ENCODE measurements around the gene SEMA3G.

SEMA3G gene

DNA sequence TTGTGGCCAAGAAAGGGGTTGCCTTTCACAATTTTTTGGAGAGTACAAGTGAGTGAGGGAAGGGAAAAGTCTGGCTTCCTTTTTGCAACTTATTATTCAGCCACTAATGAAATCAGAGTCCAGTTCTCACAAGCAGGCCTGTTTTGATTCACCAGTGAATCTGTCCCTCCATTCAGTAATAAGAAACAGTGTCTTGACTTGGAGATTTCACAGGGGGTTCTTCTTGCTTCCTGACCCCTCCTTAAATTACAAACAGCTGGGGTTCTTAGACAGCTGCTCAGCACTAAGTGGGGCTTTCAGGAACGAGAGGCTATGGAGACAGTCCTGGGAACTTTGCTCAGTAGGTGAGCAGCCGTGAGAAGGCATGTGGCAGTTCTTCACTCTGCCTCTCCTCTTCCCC, 24.5 kb downstream of the SEMA3G start:
- H3K36me3 ChIP-seq (ENCODE audit: insufficient read depth, low read length): peaks cover 6% of the 10 kb centered on the region
- H3K4me1 ChIP-seq (ENCODE audit: insufficient read depth, low read length): no peaks in the 10 kb centered on the region
- H3K9me3 ChIP-seq (ENCODE audit: low read length): no peaks in the 10 kb centered on the region
- no peaks in the 10 kb centered on the region for H3K27me3 ChIP-seq (ENCODE audit: control insufficient read depth in 1 of 2, insufficient read depth in 2 of 2, low read length in 2 of 2)
- no peak overlapping the region for H3K27ac ChIP-seq (ENCODE audit: low read depth, low read length)
- H3K4me3 ChIP-seq (ENCODE audit: low read depth in 1 of 2, low read length in 2 of 2): no peak overlapping the region
- H3K9ac ChIP-seq (ENCODE audit: low read length): no peak overlapping the region

GRCh38 chr3:52415800-52416199, 29.1 kb downstream of the SEMA3G start:
- Histone ChIP-seq H3K36me3 (ENCODE audit: insufficient read depth, low read length) (peaks cover 7% of the 10 kb centered on the region), H3K27me3 (ENCODE audit: control insufficient read depth in 1 of 2, insufficient read depth in 2 of 2, low read length in 2 of 2) (no peaks in the 10 kb centered on the region), H3K4me3 (ENCODE audit: low read depth in 1 of 2, low read length in 2 of 2) (no peak overlapping the region), H3K9me3 (ENCODE audit: low read length) (no peaks in the 10 kb centered on the region), H3K4me1 (ENCODE audit: insufficient read depth, low read length) (peaks cover 22% of the 10 kb centered on the region), H3K27ac (ENCODE audit: low read depth, low read length) (no peak overlapping the region), H3K9ac (ENCODE audit: low read length) (no peak overlapping the region)

DNA sequence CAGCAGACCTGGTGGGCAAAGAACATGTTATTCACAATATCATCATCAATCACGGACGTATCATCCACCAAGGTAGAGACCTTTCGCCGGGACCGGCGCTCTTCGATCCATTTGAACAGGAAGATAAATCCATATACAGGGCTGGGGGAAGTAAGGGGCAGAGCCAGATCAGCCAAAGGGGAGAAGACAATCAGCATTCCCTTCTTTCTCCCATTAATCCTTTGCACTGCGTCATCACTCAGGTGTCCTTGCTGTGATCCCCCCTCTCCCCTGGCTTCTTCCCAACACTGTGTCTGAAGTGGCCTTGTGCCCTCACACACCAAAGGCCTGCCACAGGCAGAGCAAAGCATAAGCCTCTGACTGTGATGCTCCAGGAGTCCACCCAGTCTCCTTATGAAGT, 36.4 kb downstream of the SEMA3G start:
- Histone ChIP-seq H3K9ac (ENCODE audit: low read length) (peak overlapping the region; percentile 94), H3K4me3 (ENCODE audit: low read depth in 1 of 2, low read length in 2 of 2) (peak overlapping the region in 1 of 2 donors; percentile 84)

GRCh38 chr3:52407779-52408178, 37.1 kb downstream of the SEMA3G start:
- Histone ChIP-seq H3K36me3 (ENCODE audit: insufficient read depth, low read length) (peaks cover 61% of the 10 kb centered on the region), H3K27me3 (ENCODE audit: control insufficient read depth in 1 of 2, insufficient read depth in 2 of 2, low read length in 2 of 2) (no peaks in the 10 kb centered on the region), H3K4me1 (ENCODE audit: insufficient read depth, low read length) (peaks cover 36% of the 10 kb centered on the region), H3K27ac (ENCODE audit: low read depth, low read length) (no peak overlapping the region), H3K4me3 (ENCODE audit: low read depth in 1 of 2, low read length in 2 of 2) (no peak overlapping the region), H3K9me3 (ENCODE audit: low read length) (no peaks in the 10 kb centered on the region), H3K9ac (ENCODE audit: low read length) (no peak overlapping the region)

More for the DNA sequence above, 36.4 kb downstream of the SEMA3G start:
- H3K36me3 ChIP-seq (ENCODE audit: insufficient read depth, low read length): peaks cover 54% of the 10 kb centered on the region
- no peaks in the 10 kb centered on the region for H3K9me3 ChIP-seq (ENCODE audit: low read length)
- H3K27ac ChIP-seq (ENCODE audit: low read depth, low read length): no peak overlapping the region
- no peaks in the 10 kb centered on the region for H3K27me3 ChIP-seq (ENCODE audit: control insufficient read depth in 1 of 2, insufficient read depth in 2 of 2, low read length in 2 of 2)
- H3K4me1 ChIP-seq (ENCODE audit: insufficient read depth, low read length): peaks cover 40% of the 10 kb centered on the region

GRCh38 chr3:52406791-52407510, 38.0 kb downstream of the SEMA3G start:
- peaks cover 70% of the 10 kb centered on the region for H3K36me3 ChIP-seq (ENCODE audit: insufficient read depth, low read length)

GRCh38 chr3:52406231-52406661, 38.7 kb downstream of the SEMA3G start:
- H3K27me3 ChIP-seq (ENCODE audit: control insufficient read depth in 1 of 2, insufficient read depth in 2 of 2, low read length in 2 of 2): no peaks in the 10 kb centered on the region
- H3K36me3 ChIP-seq (ENCODE audit: insufficient read depth, low read length): peaks cover 74% of the 10 kb centered on the region
- no peak overlapping the region for H3K9ac ChIP-seq (ENCODE audit: low read length)
- H3K4me3 ChIP-seq (ENCODE audit: low read depth in 1 of 2, low read length in 2 of 2): no peak overlapping the region
- H3K4me1 ChIP-seq (ENCODE audit: insufficient read depth, low read length): peaks cover 21% of the 10 kb centered on the region
- no peak overlapping the region for H3K27ac ChIP-seq (ENCODE audit: low read depth, low read length)
- no peaks in the 10 kb centered on the region for H3K9me3 ChIP-seq (ENCODE audit: low read length)

More at GRCh38 chr3:52406791-52407510, 38.0 kb downstream of the SEMA3G start:
- no peak overlapping the region for H3K4me3 ChIP-seq (ENCODE audit: low read depth in 1 of 2, low read length in 2 of 2)
- peaks cover 28% of the 10 kb centered on the region for H3K4me1 ChIP-seq (ENCODE audit: insufficient read depth, low read length)
- no peaks in the 10 kb centered on the region for H3K27me3 ChIP-seq (ENCODE audit: control insufficient read depth in 1 of 2, insufficient read depth in 2 of 2, low read length in 2 of 2)
- no peak overlapping the region for H3K9ac ChIP-seq (ENCODE audit: low read length)
- no peaks in the 10 kb centered on the region for H3K9me3 ChIP-seq (ENCODE audit: low read length)
- no peak overlapping the region for H3K27ac ChIP-seq (ENCODE audit: low read depth, low read length)

DNA sequence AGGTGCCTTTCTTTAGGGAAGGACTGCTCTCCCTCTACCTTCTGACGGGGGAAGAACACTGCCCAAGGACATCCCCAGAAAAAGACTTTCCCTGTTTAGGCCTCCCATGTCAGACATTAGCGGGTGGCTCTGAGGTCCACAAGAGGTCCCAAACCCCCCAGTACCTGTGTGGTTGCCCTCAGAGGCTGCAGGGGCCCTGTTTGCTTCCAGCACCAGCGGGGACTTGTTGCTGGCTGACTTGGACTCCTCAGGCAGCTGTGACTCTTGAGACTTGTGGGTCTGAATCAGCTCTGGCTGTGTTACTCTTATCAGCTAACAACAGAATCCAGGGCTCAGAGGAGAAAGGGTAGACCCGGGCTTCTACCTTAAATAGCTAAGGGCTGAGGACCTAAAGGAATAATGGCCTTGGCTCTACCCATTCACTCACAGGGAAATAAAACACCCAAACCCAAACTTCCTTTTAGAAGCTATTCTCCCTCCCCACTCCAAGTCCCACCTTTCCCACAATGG, 39.2 kb downstream of the SEMA3G start:
- no peak overlapping the region for H3K9ac ChIP-seq (ENCODE audit: low read length)
- H3K27ac ChIP-seq (ENCODE audit: low read depth, low read length): no peak overlapping the region

GRCh38 chr3:52405066-52405465, 39.8 kb downstream of the SEMA3G start:
- peaks cover 83% of the 10 kb centered on the region for H3K36me3 ChIP-seq (ENCODE audit: insufficient read depth, low read length)
- H3K9me3 ChIP-seq (ENCODE audit: low read length): no peaks in the 10 kb centered on the region
- H3K27me3 ChIP-seq (ENCODE audit: control insufficient read depth in 1 of 2, insufficient read depth in 2 of 2, low read length in 2 of 2): no peaks in the 10 kb centered on the region
- H3K27ac ChIP-seq (ENCODE audit: low read depth, low read length): no peak overlapping the region
- no peak overlapping the region for H3K4me3 ChIP-seq (ENCODE audit: low read depth in 1 of 2, low read length in 2 of 2)
- H3K9ac ChIP-seq (ENCODE audit: low read length): no peak overlapping the region
- H3K4me1 ChIP-seq (ENCODE audit: insufficient read depth, low read length): peaks cover 18% of the 10 kb centered on the region

More for the DNA sequence above, 39.2 kb downstream of the SEMA3G start:
- H3K9me3 ChIP-seq (ENCODE audit: low read length): no peaks in the 10 kb centered on the region
- no peak overlapping the region for H3K4me3 ChIP-seq (ENCODE audit: low read depth in 1 of 2, low read length in 2 of 2)
- H3K36me3 ChIP-seq (ENCODE audit: insufficient read depth, low read length): peaks cover 78% of the 10 kb centered on the region
- no peaks in the 10 kb centered on the region for H3K27me3 ChIP-seq (ENCODE audit: control insufficient read depth in 1 of 2, insufficient read depth in 2 of 2, low read length in 2 of 2)
- peaks cover 18% of the 10 kb centered on the region for H3K4me1 ChIP-seq (ENCODE audit: insufficient read depth, low read length)

- Histone ChIP-seq H3K9ac (ENCODE audit: low read length) (no peak overlapping the region), H3K4me3 (ENCODE audit: low read depth in 1 of 2, low read length in 2 of 2) (no peak overlapping the region), H3K27me3 (ENCODE audit: control insufficient read depth in 1 of 2, insufficient read depth in 2 of 2, low read length in 2 of 2) (no peaks in the 10 kb centered on the region), H3K27ac (ENCODE audit: low read depth, low read length) (no peak overlapping the region), H3K36me3 (ENCODE audit: insufficient read depth, low read length) (peaks cover 83% of the 10 kb centered on the region), H3K9me3 (ENCODE audit: low read length) (no peaks in the 10 kb centered on the region), H3K4me1 (ENCODE audit: insufficient read depth, low read length) (peaks cover 18% of the 10 kb centered on the region)
These were observed 40.5 kb downstream of the SEMA3G start for GRCh38 chr3:52404391-52404790.

DNA sequence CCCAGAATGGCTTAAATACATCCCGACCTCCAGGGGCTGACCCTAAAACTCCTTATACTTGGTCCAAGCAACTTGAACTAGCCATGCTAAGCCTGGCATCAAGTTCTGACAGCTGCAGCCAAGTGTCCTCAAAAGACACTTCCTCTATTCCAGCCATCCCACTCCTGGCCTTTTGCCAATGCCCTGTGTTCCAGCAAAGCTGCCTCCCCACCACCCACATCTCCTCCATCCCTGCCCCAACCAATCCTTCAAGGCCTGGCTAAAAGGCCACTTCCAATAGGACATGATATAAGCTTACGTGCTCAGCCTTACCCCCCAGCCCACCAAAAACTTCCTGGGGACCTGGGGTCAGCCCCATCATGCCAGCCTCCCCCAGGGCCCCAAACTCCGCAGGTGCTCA, 40.9 kb downstream of the SEMA3G start:
- no peaks in the 10 kb centered on the region for H3K9me3 ChIP-seq (ENCODE audit: low read length)
- no peak overlapping the region for H3K9ac ChIP-seq (ENCODE audit: low read length)
- H3K36me3 ChIP-seq (ENCODE audit: insufficient read depth, low read length): peaks cover 83% of the 10 kb centered on the region
- H3K27me3 ChIP-seq (ENCODE audit: control insufficient read depth in 1 of 2, insufficient read depth in 2 of 2, low read length in 2 of 2): no peaks in the 10 kb centered on the region
- H3K27ac ChIP-seq (ENCODE audit: low read depth, low read length): no peak overlapping the region
- H3K4me3 ChIP-seq (ENCODE audit: low read depth in 1 of 2, low read length in 2 of 2): no peak overlapping the region
- H3K4me1 ChIP-seq (ENCODE audit: insufficient read depth, low read length): peaks cover 13% of the 10 kb centered on the region

GRCh38 chr3:52403271-52403841, 41.5 kb downstream of the SEMA3G start:
- no peaks in the 10 kb centered on the region for H3K9me3 ChIP-seq (ENCODE audit: low read length)
- no peak overlapping the region for H3K4me3 ChIP-seq (ENCODE audit: low read depth in 1 of 2, low read length in 2 of 2)
- peaks cover 7% of the 10 kb centered on the region for H3K4me1 ChIP-seq (ENCODE audit: insufficient read depth, low read length)
- peaks cover 78% of the 10 kb centered on the region for H3K36me3 ChIP-seq (ENCODE audit: insufficient read depth, low read length)
- H3K9ac ChIP-seq (ENCODE audit: low read length): no peak overlapping the region
- no peak overlapping the region for H3K27ac ChIP-seq (ENCODE audit: low read depth, low read length)
- H3K27me3 ChIP-seq (ENCODE audit: control insufficient read depth in 1 of 2, insufficient read depth in 2 of 2, low read length in 2 of 2): no peaks in the 10 kb centered on the region

Measured in muscle layer of colon (tissue), 2 donors.